Stimulated activated CD8-positive, alpha-beta memory T cell treated with anti-CD3 and anti-CD28 coated beads, Interleukin-2, amount 100 ng/mL, for 1 hour (primary cell): ENCODE results near the gene UMAD1.
"Not testable (repeated sequence)": the region's sequence is repeated elsewhere in the genome, so short reads cannot be mapped to it uniquely, and the experiment has no call there.

Experiments used
- DNase-seq, 2 donors: peaks; one replicate each; pipeline ENCODE4 v3.0.0-alpha.2; 2020; ENCODE audit warnings: low read depth in 2 of 2

UMAD1 gene

GRCh38 chr7:7798510-7798909 lies 158.0 kb downstream of the UMAD1 start:
- DNase-seq, result no peak

GRCh38 chr7:7799138-7799537 lies 158.6 kb downstream of the UMAD1 start:
- no peak for DNase-seq

GRCh38 chr7:7802531-7802930 lies 162.0 kb downstream of the UMAD1 start:
- DNase-seq, result no peak

- no peak for DNase-seq
These were observed 163.2 kb downstream of the UMAD1 start for GRCh38 chr7:7803715-7804178.

GRCh38 chr7:7804822-7805221 lies 164.3 kb downstream of the UMAD1 start:
- not testable (repeated sequence) for DNase-seq

- no peak for DNase-seq
These were observed 165.1 kb downstream of the UMAD1 start for GRCh38 chr7:7805511-7806153.

- DNase-seq, result no peak
These were observed 167.6 kb downstream of the UMAD1 start for GRCh38 chr7:7808156-7808555.

GRCh38 chr7:7808626-7809025 lies 168.1 kb downstream of the UMAD1 start:
- no peak for DNase-seq

- DNase-seq, result no peak
These were observed 169.8 kb downstream of the UMAD1 start for GRCh38 chr7:7810380-7810779.

GRCh38 chr7:7810826-7811225 lies 170.3 kb downstream of the UMAD1 start:
- DNase-seq, result no peak

GRCh38 chr7:7812112-7812511 lies 171.6 kb downstream of the UMAD1 start:
- no peak for DNase-seq

- DNase-seq, result no peak
These were observed 174.8 kb downstream of the UMAD1 start for GRCh38 chr7:7815395-7815794.

- no peak for DNase-seq
These were observed 175.5 kb downstream of the UMAD1 start for GRCh38 chr7:7816084-7816483.

GRCh38 chr7:7816816-7817536 lies 176.4 kb downstream of the UMAD1 start:
- DNase-seq, result no peak

GRCh38 chr7:7817748-7818147 lies 177.2 kb downstream of the UMAD1 start:
- DNase-seq, result no peak

- not testable (repeated sequence) for DNase-seq
These were observed 177.6 kb downstream of the UMAD1 start for GRCh38 chr7:7818179-7818578.

- no peak for DNase-seq
These were observed 179.1 kb downstream of the UMAD1 start for GRCh38 chr7:7819442-7820247.

GRCh38 chr7:7820409-7820808 lies 179.9 kb downstream of the UMAD1 start:
- DNase-seq, result no peak

GRCh38 chr7:7820939-7821338 lies 180.4 kb downstream of the UMAD1 start:
- no peak for DNase-seq

GRCh38 chr7:7821517-7821916 lies 181.0 kb downstream of the UMAD1 start:
- DNase-seq, result no peak

- not testable (repeated sequence) for DNase-seq
These were observed 184.7 kb downstream of the UMAD1 start for GRCh38 chr7:7825294-7825693.

GRCh38 chr7:7829667-7830066 lies 189.1 kb downstream of the UMAD1 start:
- no peak for DNase-seq
